Activated CD8-positive, alpha-beta memory T cell treated with anti-CD3 and anti-CD28 coated beads, Interleukin-2, amount 50 U/mL, for 4 hours (primary cell): ENCODE measurements around the gene SAMD8.
"Not testable (repeated sequence)": the region's sequence is repeated elsewhere in the genome, so short reads cannot be mapped to it uniquely, and the experiment has no call there.

ENCODE experiments used
- DNase-seq: peaks from one replicate; pipeline ENCODE4 v3.0.0-alpha.2; 2020

SAMD8 gene

GRCh38 chr10:75108684-75109458 lies 2.6 kb upstream of the SAMD8 start:
- DNase-seq = no peak

- no peak for DNase-seq
Measured at GRCh38 chr10:75109459-75109778, 2.0 kb upstream of the SAMD8 start.

GRCh38 chr10:75110006-75110632 lies 1.3 kb upstream of the SAMD8 start:
- DNase-seq = no peak

- peak; percentile 38 for DNase-seq
Measured at GRCh38 chr10:75111907-75112679, 637 bp downstream of the SAMD8 start.

DNA sequence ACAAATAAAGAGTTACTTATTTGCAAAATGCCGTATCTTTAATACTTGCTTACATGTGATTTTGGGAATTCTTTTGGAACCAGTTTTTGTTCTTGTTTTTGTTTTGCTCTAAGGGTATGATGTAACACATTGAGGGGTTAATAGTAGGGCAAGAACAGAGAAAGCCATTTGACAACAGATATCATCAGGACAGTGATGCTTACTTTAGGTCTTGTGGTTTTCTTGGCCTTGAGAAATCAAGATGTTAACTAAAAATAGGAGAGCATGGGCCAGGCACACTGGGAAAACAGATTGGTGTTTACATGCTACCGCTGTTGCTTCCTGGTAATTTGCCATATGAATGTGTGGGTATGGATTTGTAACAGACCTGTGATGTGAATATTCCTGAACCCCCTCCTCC lies 3.7 kb downstream of the SAMD8 start:
- DNase-seq = no peak

GRCh38 chr10:75116941-75117775 lies 5.7 kb downstream of the SAMD8 start:
- not testable (repeated sequence) for DNase-seq

DNA sequence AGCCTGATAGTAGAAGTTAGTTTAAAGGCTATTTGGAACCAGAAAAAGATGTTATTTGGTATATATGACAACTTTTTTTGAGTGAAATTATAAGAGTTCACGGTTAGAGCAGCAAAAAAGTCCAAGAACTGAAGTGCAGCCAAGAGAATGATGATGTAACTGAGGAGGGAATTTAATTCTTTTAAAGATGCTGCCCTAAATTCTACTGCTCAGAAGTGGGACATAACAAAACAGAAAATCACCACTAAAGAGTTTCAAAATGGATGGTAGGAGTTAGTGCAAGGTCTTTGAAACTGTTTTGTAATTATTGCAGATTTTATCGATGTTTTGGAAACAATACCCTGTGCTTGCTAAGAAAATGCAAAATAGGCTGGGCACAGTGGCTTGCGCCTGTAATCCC lies 6.5 kb downstream of the SAMD8 start:
- DNase-seq = no peak

DNA sequence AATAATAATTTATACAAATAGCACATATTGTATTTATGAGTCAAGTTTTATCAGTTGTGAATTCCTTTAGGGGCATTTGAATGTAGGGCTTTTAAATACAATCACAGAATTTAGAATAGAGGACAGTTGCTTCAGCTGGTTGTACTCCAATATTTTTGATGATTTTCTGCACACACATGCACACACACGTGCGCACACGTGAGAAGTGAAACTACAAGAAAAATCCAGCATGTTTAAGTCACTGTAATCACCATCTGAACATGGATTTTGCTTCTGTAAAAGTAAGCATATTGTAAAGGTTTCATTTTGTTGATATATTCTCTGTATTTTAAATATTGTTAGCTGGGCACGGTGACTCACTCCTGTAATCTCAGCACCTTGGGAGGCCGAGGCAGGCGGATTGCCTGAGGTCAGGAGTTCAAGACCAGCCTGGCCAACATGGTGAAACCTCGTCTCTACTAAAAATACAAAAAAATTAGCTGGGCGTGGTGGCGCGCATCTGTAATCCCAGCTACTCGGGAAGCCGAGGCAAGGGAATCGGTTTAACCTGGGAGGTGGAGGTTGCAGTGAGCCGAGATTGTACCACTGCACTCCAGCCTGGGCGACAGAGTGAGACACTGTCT lies 8.1 kb downstream of the SAMD8 start:
- DNase-seq = not testable (repeated sequence)

- no peak for DNase-seq
Measured at GRCh38 chr10:75121322-75121721, 9.9 kb downstream of the SAMD8 start.

DNA sequence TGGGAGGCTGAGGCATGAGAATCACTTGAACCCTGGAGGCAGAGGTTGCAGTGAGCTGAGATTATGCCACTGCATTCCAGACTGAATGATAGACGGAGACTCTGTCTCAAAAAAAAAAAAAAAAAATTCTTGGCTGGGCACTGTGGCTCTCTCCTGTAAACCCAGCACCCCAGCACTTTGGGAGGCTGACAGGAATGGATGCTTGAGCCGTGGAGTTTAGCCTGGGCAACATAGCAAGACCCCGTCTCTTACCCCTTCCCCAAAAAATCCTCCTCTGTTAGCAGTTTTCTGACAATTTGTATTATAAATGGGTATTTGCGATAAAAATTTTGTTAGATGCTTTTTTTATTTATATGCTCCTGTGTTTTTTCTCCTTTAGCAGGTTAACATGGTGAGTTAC lies 11.0 kb downstream of the SAMD8 start:
- no peak for DNase-seq

DNA sequence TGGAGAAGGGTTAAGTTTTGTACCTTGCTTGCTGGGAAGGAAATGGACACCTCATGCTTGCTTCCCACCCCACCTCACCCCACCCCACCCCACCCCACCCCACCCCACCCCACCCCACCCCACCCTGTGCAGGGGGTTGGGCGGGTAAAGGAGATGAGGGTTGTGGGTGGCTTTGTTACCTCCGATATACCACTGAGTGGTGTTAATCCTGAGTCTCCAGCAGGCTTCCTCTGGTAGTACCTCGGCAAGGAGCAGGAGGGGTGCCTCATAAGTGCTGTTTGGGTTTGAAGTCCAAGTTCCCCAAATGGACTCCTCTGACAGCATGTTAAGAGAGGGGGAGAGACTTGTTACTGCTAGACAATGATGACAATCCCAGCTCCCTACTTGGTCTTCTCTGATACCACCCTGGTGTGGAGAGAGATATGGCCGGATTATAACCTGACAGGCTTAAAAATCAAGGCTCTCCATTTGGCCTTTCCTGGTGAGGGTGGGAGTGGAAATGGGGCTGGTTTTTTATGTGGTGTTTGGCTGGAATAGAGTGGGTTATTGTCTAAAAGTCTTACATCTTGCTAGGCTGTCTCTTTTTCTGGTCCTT lies 11.7 kb downstream of the SAMD8 start:
- no peak for DNase-seq

DNA sequence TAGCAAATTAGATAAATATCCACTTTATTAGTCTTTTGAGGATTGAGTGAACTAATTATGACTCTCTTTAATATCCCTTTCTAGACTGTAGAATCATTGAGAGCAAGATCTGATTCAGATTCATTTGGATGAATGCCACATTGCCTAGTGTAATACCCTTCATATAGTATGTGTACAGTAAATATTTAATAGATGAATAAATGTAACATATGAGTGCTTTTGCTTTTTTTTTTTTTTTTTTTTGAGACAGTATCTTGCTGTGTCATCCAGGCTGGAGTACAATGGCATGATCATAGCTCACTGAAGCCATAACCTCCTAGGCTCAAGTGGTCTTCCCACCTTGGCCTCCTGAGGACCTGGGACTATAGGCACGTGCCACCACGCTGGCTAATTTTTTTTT lies 14.8 kb downstream of the SAMD8 start:
- DNase-seq = no peak

DNA sequence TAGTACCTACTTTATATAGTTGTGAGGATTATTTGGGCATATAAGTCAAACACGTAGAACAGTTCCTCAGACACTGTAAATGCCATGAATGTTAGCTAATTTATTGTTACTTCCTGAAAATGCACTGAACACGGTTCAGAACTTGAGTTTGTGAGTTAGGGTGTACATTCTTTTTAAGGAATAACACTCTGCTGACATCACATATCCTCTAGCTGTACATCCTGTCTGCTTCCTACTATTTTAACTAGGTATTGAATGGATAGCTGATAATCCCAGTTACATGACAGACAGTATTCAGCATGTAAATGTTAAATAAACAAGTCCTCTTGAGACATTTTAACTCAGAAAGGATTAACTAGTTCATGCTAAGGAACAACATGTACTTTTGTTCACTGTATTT lies 16.0 kb downstream of the SAMD8 start:
- DNase-seq = no peak

DNA sequence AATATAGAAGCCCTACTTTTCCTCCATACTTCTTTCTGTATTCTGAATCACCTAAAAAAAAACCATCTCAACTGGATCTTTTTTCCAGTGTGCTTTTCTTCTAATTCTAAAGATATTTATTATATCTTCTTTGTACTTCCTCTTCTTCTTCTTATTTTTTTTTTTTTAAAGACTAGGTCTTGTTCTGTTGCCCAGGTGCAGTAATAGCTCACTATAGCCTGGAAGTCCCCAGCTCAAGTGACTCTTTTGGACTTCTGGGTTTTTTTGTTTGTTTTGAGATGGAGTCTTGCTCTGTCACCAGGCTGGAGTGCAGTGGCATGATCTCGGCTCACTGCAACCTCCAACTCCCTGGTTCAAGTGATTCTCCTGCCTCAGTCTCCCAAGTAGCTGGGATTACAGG lies 17.5 kb downstream of the SAMD8 start:
- DNase-seq = not testable (repeated sequence)

DNA sequence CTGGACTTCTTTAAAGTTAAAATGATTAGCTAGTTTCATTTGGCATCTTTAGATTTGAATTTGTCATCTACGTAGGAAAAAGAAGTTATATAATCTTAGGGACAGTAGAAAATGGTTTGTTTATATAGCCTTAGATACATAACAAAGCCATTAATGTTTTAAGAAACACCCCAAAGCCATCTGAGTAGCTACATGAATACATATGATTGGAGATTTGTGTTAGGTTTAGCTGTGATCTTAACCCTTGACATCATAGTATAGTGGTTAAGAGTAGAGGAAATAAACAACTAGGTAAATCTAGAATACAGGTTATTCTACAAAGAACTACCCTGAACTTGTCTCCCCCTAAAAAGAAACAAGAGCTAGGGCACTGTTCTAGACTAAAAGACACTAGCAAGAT lies 18.1 kb downstream of the SAMD8 start:
- no peak for DNase-seq

GRCh38 chr10:75133701-75134100 lies 22.2 kb downstream of the SAMD8 start:
- DNase-seq = not testable (repeated sequence)

GRCh38 chr10:75136346-75136745 lies 24.9 kb downstream of the SAMD8 start:
- no peak for DNase-seq

GRCh38 chr10:75137533-75138438 lies 26.3 kb downstream of the SAMD8 start:
- DNase-seq = peak; percentile 23

GRCh38 chr10:75140246-75140645 lies 28.8 kb downstream of the SAMD8 start:
- DNase-seq = no peak

GRCh38 chr10:75143353-75143752 lies 31.9 kb downstream of the SAMD8 start:
- no peak for DNase-seq

GRCh38 chr10:75145590-75145989 lies 34.1 kb downstream of the SAMD8 start:
- DNase-seq = no peak
